ENCODE measurements around the gene SCP2D1.

Gene SCP2D1

DNA sequence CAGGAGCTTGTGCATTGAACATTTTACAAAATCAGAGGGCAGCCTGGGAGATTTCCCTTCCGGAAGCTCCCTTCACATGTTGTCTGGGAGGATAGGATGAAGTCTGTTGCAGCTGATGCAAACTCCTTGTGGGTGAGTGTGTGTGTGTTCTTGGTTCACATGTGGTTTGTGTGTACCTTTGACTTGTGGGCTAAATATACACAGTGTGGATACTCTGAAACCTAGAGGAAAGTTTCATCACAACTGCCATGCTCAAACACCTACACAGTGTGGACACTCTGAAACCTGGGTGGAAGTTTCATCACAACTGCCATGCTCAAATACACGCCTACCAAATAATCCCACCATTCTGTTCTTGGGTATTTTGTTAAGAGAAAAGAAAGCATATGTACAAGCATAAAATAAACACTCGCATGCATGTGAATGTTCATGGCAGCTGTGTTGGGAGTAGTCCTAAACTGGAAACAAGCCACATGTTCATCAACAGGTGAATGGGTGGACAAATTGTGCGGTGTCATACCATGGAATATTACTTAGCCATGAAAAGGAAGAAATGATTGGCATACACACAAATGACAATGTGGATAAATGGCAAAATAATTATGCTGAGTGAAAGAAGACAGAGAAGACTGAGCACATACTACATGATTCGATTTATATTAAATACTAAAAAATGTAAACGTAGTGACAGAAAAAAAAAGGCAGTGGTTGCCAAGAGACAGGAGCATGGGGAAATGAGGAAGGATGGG, 1.8 kb downstream of the SCP2D1 start:
- DNase-seq (ENCODE audit: low spot score), result no peak

- no peak for DNase-seq (ENCODE audit: low spot score)
Observed at GRCh38 chr20:18822832-18823231, 9.2 kb downstream of the SCP2D1 start.

- no peak for DNase-seq (ENCODE audit: low spot score)
Observed at GRCh38 chr20:18831830-18832499, 18.4 kb downstream of the SCP2D1 start.

- DNase-seq (ENCODE audit: low spot score), result no peak
Observed at GRCh38 chr20:18832546-18833200, 19.1 kb downstream of the SCP2D1 start.

DNA sequence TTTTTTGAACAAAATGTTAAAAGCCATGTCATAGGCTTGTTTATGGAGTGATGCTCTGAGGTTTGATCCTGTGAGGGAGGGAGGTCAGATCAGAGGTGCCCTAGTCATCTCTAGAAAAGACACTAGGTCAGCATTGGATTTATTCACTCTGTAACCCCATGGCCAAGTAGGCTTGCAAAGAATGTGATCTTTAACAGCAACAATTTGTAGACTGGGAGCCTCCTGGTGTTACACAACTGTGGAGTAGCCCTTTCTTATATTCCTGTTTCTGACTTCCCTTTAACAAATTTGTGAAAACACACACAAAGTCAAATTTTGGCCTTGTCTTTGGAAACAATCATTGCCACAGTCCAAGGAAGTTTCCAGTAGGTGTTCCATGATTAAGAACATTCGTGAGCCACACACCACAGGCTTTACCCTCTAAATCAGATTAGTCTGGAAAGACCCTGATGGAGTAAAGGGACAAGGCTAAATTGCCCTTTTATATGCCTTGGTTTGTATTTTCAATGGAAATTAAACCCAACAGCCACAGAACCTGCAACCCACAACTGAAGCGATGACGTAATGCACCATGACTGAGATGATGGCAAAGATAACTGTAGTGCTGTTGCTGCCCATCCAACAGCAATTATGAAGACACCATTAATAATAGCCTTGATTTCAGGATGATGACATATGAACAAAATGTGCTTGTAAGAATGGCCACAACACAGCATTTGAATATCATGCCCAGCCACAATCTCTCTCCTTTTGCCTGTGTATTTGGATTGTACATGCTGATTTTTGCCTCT, 22.1 kb downstream of the SCP2D1 start:
- no peak for DNase-seq (ENCODE audit: low spot score)

DNA sequence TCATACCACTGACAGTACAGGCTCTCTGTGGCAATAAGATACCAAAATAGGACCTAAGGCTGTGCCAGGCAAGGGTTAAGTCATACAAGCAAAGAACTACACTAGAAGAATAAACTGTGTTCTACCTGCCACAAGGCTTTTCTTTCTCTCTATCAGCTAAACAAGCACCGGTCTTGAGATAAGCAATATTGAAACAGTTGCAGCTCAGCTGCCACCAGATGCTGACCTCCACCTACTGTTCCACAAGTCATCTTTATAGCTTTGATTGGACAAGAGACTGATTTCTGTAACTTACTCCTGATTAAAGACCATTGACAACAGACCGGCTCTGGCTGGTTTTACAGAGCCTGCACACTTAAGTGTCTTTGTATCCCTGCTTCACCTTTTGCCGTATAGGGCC, 24.1 kb downstream of the SCP2D1 start:
- no peak for DNase-seq (ENCODE audit: low spot score)

GRCh38 chr20:18839507-18840247, 26.1 kb downstream of the SCP2D1 start:
- no peak for DNase-seq (ENCODE audit: low spot score)

DNA sequence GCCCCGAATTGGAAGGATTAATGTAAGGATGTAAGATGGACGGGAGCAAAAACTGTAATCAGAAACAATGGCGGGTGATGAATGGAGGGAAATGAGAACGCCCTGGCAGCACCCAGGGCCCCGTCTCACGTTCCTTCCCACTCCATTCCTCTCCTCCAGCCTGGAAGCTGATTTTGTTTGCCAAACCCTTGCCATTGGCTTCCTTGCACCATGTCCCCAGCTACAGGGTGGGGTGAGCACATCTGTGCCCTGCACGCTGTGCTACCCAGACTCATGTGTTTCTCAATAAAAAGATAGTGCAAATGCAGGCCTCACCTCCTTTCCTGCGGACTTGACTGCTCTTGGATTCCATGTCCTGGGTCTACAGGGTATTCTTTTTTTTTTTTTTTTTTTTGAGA, 26.7 kb downstream of the SCP2D1 start:
- DNase-seq (ENCODE audit: low spot score), result no peak

DNA sequence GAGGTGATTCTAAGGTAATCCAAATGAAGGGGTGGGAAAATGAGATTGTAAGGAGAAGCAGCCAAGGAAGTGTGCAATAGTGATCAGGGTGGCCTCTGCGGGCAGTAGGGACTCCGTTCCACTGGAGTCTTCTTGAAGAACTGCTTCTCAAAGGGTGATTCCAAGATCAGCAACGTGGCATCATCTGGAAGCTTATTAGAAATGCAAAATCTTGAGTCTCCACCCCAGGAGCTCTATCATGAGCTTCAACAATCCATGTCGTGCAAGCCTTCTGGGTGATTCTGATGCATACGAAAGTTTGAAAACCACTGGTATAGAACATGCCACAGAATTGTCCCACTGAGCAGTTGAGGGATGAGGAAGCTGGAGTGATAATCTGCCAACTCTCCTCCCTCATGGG, 31.4 kb downstream of the SCP2D1 start:
- DNase-seq (ENCODE audit: low spot score), result no peak

DNA sequence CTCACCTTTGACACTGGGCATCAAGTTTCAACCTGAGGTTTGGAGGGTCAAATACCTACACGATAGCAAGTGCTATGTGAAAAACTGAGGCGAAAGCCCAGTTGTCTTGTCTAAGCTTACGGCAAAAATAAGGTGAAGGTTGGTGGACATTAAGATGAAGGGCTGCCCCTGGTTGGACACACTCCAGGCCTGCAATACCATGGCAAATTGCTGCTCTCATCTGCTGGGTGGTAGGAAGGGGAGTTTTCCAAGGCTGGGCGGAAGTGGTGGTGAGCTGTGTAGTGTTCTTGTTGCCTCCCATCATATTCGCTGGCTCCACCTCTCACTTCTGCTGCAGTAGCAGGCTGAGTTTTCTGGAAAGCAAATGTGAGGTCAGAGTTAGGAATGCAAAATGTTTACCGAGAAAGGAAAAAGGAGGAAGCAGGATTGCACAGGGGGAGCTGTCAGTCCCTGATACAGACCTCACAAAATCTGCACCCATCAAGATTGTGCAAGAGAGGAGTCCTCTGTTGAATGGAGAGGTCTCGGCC, 33.7 kb downstream of the SCP2D1 start:
- no peak for DNase-seq (ENCODE audit: low spot score)

DNA sequence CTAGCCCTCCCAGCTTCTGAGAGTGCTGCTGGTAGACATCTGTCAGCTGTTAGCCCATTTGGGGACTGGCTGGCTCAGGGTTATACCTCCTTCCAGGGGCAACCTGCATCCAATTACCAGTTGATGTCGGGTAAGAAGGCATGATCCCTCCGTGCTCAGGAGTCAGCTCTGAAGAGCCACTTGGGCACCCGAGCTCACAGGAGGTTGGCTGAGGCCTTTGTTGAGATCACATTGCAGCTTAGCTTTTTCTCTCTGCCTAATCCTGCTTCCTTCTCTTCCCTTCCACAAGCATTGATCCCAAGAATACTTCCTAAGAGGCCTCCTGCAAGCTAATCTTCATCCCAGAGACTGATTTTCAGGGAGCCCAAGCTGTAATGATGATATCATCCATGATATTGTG, 35.5 kb downstream of the SCP2D1 start:
- DNase-seq (ENCODE audit: low spot score), result no peak

DNA sequence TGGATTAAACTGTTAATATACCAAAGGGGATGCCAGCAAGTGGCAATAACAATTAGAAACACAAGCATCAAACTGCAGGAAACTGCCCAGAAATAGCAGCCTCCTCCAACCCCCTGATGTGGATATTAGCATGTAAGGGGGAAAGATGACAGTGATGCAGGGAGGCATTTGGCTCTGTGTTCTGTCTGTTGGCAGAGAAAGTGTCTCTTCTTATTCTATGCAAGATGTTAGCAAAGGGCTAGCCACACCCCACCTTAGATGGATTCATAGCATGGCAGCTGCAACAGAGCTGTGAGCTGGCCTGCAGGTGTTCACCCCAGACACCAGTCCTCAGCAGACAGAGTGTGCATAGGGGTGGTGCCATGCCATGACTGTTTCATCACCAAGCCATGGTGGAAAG, 38.0 kb downstream of the SCP2D1 start:
- no peak for DNase-seq (ENCODE audit: low spot score)

DNA sequence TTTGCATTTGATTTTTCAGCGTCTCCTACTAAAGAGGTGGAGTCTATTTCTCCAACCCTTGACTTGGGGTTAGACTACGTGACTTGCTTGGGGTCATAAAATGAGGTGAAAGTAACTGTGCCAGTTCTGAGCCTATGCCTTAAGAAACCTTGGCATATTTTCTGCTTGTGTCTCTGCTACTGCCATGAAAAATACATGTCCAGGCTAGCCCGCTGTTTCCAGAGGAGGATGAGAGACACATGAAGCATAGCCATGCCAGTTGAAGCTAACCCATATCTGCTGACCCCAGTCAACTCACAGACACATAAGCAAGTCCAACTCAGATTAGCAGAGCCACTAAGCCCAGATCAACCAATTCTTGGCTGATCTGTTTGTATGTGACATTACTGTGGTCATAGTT, 38.7 kb downstream of the SCP2D1 start:
- DNase-seq (ENCODE audit: low spot score), result no peak

GRCh38 chr20:18853216-18853615, 39.6 kb downstream of the SCP2D1 start:
- DNase-seq (ENCODE audit: low spot score), result no peak

DNA sequence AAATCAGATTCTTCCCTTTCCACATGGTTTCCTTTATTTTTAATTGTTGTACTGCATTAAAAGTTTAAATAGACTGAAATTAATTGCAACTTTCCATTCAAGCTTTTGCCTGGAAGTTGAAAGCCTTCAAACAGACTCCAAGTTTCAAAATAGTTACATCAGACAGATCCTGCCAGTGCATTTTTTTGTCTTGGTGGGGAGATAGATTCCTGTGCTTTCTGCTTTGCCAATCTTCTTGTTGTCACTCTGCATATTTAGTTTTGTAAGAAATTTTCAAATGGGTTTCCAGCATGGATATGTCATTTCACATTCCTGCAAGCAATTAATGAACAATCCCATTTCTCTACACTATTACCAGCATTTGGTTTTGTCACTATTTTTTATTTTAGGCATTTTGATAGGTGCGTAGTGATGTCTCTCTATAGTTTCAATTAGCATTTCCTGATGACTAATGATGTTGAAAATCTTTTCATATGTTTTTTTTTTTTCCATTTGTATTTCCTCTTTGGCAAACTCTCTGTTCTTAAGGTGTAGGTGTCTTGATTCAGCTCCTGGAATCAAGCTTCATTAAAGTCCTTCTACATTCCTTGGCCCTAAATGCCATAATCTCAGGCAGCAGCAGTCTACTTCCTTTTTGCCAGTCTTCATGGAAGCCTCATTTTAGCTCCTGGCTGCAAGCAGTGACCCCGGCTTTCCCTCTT, 40.5 kb downstream of the SCP2D1 start:
- no peak for DNase-seq (ENCODE audit: low spot score)

GRCh38 chr20:18855882-18856281, 42.3 kb downstream of the SCP2D1 start:
- no peak for DNase-seq (ENCODE audit: low spot score)

- DNase-seq (ENCODE audit: low spot score), result no peak
Observed at GRCh38 chr20:18856873-18857272, 43.3 kb downstream of the SCP2D1 start.

- DNase-seq (ENCODE audit: low spot score), result no peak
Observed at GRCh38 chr20:18857640-18858039, 44.1 kb downstream of the SCP2D1 start.

- DNase-seq (ENCODE audit: low spot score), result no peak
Observed at GRCh38 chr20:18858816-18859215, 45.2 kb downstream of the SCP2D1 start.

Data from CD4-positive, alpha-beta T cell treated with Interleukin-2 at 100 ng/mL for 4 hours (primary cell).